GM12878 (cell line): Measurements from ENCODE around the gene UGT8. TPM values are rescaled to one million over a fixed set of nuclear protein-coding genes. Genes with fewer than 3 reads are reported as not detected.

Source experiments
- microRNA counts: library from miRNA; unstranded; fragments of <30 nt; microRNA quantifications from one replicate; lab custom pipeline; 2016
- microRNA-seq: library from miRNA; unstranded; fragments of <30 nt; microRNA quantifications from one replicate; pipeline ENCODE4, GENCODE V29; 2018
- polyA plus RNA-seq, 11 experiments: library from polyadenylated mRNA; depleted of rRNA in 4 of 11; unstranded in 6 of 11; stranded (reverse) in 5 of 11; fragments of >200 nt; fragmentation: Nextera tagmentation in 4 of 11; fragmentation: Illumina TruSeq in 1 of 11; extraction: Ambion mirVana in 4 of 11; extraction: Trizol in 1 of 11; gene quantifications; 1 replicate in 1 of 11; 2 replicates in 10 of 11; pipeline versions ENCODE4 v1.2.1 to v1.2.3, GENCODE V29; 2011 to 2016; ENCODE audit warnings: inconsistent platforms in 2 of 11, missing spikeins in 2 of 11, low read depth in 1 of 11
- small RNA-seq: library from RNA; depleted of rRNA; stranded (forward); fragments of <200 nt; gene quantifications from one replicate; pipeline ENCODE3, GENCODE V24; 2014
- total RNA-seq, 4 experiments: library from RNA; depleted of rRNA in 3 of 4; stranded (reverse); fragments of >200 nt in 3 of 4; fragmentation: Illumina TruSeq in 1 of 4; extraction: Trizol in 1 of 4; gene quantifications; 2 replicates each; pipeline versions ENCODE4 v1.2.1 to v1.2.3, GENCODE V29; 2013 to 2021

UGT8 gene
- total and polyA plus RNA-seq, 10 of the 15 experiments (the other 5 are each of a cell fraction or from before 2014, with no cell fraction given) = 0.16 to 1.1 (median 0.49) TPM

MicroRNAs within 50 kb of the gene (microRNA counts, 767-probe panel; counts per million panel counts)
- microRNA hsa-miR-577 (lab: Ali Mortazavi, UCI) = 1,125 counts per million, percentile 35 among the panel's probes with 10 or more counts

Small RNAs within 50 kb of the gene (microRNA-seq; reads per million reads assigned to microRNA genes)
- 5.5 reads per million, percentile 31 among the genes with 10 or more reads in this experiment for gene MIR577

Small RNAs within 50 kb of the gene (small RNA-seq; reads per million reads assigned to genes)
- 11.4 reads per million, percentile 96 among the genes with 10 or more reads in this experiment for gene MIR577
